WERI-Rb-1 (cell line): ENCODE data around the gene TP63.

ENCODE experiments used
- DNase-seq: peaks from one replicate; pipeline ENCODE4 v3.0.0-alpha.2; 2020
- H3K27ac ChIP-seq: fragments of 250-450 bp; sonication (Bioruptor Pico); 2 replicates; pipeline ENCODE4 v1.5.1; 2020; ENCODE audit warnings: mild to moderate bottlenecking, moderate library complexity
- H3K27me3 ChIP-seq: fragments of 250-450 bp; sonication (Bioruptor Pico); 2 replicates; pipeline ENCODE4 v1.5.1; 2021; ENCODE audit warnings: mild to moderate bottlenecking, low read depth, moderate library complexity; ENCODE audit not compliant: insufficient read depth, severe bottlenecking
- H3K36me3 ChIP-seq: fragments of 250-450 bp; sonication (Bioruptor Pico); 2 replicates; pipeline ENCODE4 v1.5.1; 2020; ENCODE audit warnings: mild to moderate bottlenecking, moderate library complexity
- H3K4me3 ChIP-seq: 2 replicates; pipeline ENCODE4 v1.5.1; 2011; ENCODE audit warnings: low read depth, mild to moderate bottlenecking, control low read depth, low read length
- H3K9me3 ChIP-seq: fragments of 250-450 bp; sonication (Bioruptor Pico); 2 replicates; pipeline ENCODE4 v1.5.1; 2021; ENCODE audit warnings: mild to moderate bottlenecking, moderate library complexity; ENCODE audit not compliant: severe bottlenecking
- TF ChIP-seq, protein P1 (sequence below): IDR thresholded peaks from 2 replicates; pipeline ENCODE4 v1.5.1; 2011; ENCODE audit warnings: low read depth, mild to moderate bottlenecking, control low read depth, inconsistent platforms, low read length

The TP63 gene

DNA sequence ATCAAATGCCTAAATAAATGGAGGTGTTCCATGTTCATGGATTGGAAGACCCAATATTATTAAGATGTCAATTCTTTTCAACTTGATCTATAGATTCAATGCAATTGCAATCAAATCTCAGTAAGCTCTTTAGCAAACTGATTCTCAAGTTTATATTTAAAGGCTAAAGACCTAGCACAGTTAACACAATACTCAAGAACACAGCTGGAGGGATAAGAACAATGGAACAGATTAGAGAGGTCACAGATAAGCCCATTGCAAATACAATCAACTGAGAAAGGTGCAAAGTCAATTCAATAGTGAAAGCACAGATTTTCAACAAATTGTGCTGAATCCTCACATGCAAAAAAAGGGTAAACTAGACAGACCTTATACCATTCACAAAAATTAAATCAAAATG is 290.6 kb downstream of the TP63 start:
- Histone ChIP-seq H3K36me3 (no peaks in the 10 kb centered on the region), H3K27me3 (no peaks in the 10 kb centered on the region), H3K4me3 (no peak overlapping the region), H3K27ac (no peak overlapping the region), H3K9me3 (no peaks in the 10 kb centered on the region)
- no peak for DNase-seq
- TF ChIP-seq, protein P1, sequence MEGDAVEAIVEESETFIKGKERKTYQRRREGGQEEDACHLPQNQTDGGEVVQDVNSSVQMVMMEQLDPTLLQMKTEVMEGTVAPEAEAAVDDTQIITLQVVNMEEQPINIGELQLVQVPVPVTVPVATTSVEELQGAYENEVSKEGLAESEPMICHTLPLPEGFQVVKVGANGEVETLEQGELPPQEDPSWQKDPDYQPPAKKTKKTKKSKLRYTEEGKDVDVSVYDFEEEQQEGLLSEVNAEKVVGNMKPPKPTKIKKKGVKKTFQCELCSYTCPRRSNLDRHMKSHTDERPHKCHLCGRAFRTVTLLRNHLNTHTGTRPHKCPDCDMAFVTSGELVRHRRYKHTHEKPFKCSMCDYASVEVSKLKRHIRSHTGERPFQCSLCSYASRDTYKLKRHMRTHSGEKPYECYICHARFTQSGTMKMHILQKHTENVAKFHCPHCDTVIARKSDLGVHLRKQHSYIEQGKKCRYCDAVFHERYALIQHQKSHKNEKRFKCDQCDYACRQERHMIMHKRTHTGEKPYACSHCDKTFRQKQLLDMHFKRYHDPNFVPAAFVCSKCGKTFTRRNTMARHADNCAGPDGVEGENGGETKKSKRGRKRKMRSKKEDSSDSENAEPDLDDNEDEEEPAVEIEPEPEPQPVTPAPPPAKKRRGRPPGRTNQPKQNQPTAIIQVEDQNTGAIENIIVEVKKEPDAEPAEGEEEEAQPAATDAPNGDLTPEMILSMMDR, result no peak

DNA sequence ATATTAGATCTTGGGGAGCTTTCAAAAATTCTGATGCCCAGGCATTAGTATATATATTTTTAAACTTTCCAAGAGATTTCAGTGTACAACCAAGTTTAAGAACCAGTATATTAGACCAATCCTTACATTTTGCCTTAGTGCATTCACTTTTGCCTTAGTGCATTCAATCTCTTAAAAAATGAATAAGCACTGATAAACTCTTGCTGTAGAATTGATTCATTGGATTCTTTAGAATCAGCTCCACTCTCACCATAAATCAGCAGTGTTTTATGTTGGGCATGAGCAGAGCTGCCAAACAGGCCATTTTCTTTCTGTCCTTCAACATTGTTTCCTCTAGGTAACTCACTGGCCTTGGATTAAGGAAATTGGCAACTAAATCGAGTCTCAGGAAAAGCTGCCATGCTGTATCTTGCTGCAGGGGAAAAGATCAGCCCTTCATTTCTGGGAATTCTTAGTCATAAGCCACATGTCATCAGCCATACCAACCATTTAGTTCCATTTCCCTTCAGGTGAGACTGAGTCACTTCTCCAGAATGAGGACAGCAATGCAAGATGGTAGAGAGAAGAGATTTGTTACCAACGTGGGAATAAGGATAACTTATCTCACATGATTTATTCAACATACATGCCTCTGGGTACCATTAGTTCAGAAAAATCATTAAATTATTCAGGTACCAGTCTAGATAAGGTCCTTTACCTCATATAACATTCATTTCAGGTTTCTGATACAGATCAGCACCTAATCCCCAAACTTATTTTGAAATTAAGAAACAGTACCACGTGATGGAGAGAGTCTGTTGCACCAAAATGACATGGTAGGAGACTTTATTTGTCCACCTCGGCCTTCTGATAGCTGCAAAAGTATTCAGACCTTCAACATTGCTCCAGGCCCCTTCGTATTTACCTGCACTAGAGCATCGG is 297.0 kb downstream of the TP63 start:
- H3K36me3 ChIP-seq, result no peaks in the 10 kb centered on the region
- no peaks in the 10 kb centered on the region for H3K27me3 ChIP-seq
- no peak for DNase-seq
- H3K4me3 ChIP-seq, result no peak overlapping the region
- H3K27ac ChIP-seq, result no peak overlapping the region
- no peaks in the 10 kb centered on the region for H3K9me3 ChIP-seq
- TF ChIP-seq, protein P1, result no peak

DNA sequence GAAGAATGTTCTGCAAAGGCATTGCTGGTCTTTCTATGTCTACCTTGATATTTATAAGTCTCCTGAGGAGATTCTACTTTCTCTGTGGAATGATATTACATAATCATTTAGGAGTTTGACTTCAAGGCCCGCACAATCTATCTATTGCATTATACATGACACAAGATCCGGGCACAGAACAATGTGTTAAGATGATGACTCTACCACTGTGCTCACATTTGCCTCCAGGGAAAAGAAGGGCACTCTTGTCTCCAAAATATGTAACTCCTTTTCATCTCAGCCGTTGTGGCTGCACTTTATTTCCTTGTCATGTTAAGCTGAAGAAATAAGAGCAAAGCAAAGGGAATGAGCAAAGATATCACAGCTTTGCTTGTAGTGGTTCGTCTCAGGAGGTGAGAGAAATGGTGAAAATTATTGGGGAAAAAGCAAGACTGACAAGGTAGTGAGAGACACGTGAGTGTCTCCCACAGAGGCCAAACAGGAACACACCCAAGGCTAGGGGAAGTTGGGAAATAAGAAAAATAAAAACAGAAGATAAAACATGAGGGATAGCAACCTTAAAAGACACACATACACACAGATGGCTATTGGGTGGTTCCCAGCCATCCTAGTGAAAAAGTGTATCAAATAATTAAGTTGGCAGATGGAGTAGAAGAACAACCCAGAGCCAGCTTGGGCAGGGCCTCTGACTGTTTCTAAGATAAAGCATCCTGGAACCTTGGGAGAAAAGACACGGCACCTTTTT is 305.2 kb downstream of the TP63 start:
- H3K27me3 ChIP-seq, result no peaks in the 10 kb centered on the region
- no peaks in the 10 kb centered on the region for H3K9me3 ChIP-seq
- no peak overlapping the region for H3K4me3 ChIP-seq
- no peak overlapping the region for H3K27ac ChIP-seq
- no peak for DNase-seq
- TF ChIP-seq, protein P1, result no peak
- no peaks in the 10 kb centered on the region for H3K36me3 ChIP-seq

DNA sequence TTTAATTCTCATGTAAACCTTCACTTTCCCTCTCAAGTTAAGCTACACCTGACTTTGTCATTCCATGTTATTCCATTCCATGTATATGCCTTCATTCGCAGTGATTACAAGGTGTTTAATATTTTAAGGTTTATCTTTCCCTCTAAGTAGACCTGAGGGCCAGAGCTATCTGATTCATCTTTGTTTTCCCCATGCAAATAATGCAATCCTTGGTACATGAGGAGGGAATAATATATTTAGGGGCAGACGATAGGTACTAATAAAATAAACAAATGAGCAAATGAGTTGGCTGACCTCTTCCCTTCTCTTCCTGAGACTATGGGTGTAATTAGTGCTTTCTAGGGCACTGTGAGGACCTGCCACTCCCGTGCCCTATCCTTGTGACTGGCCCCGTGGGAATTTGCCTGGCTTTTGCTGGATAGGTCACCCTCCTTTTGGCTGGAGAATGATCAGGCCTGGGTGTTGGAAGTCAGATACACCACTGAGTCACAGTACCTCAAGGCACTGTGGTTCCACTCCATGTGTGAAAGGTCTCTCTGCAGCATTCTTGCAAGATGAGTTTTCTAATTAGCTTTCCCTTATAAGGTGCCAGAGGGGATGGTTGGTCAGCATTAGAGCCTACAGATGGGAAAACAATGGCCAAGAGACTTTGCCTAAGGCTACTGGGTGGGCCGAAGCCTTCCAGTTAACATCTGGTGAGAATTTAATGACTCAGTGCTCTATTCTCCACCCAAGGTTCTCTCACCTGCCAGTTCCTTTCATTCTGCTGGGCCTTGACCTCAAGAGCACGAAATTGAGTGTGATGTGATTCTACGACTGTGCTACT is 306.3 kb downstream of the TP63 start:
- H3K9me3 ChIP-seq, result no peaks in the 10 kb centered on the region
- DNase-seq, result no peak
- H3K36me3 ChIP-seq, result no peaks in the 10 kb centered on the region
- TF ChIP-seq, protein P1, result no peak
- H3K4me3 ChIP-seq, result no peak overlapping the region
- H3K27ac ChIP-seq, result no peak overlapping the region
- H3K27me3 ChIP-seq, result no peaks in the 10 kb centered on the region

DNA sequence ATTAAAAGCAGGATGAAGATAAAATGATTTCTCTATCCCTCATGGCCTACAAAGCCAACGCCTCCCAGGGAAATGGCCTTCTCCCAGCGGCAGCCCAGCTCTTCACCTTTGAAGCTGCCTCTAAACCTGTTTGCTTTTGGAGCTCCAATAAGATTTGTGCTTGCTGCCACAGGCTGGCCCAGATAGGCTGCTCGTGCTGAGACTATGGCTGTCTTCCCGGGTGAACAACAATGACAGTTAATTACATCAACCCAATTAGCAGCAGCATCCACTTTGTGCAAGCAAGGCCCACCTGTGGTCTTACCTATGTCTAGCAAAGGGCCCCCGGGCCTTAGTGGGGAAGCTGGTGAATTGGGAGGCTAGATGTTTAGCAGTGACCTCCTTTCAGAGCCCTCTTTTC is 309.9 kb downstream of the TP63 start:
- no peak overlapping the region for H3K27ac ChIP-seq
- DNase-seq, result no peak
- no peaks in the 10 kb centered on the region for H3K27me3 ChIP-seq
- TF ChIP-seq, protein P1, result no peak
- H3K9me3 ChIP-seq, result no peaks in the 10 kb centered on the region
- H3K36me3 ChIP-seq, result no peaks in the 10 kb centered on the region
- H3K4me3 ChIP-seq, result no peak overlapping the region
